Measurements from ENCODE around the gene AOPEP.

DNA sequence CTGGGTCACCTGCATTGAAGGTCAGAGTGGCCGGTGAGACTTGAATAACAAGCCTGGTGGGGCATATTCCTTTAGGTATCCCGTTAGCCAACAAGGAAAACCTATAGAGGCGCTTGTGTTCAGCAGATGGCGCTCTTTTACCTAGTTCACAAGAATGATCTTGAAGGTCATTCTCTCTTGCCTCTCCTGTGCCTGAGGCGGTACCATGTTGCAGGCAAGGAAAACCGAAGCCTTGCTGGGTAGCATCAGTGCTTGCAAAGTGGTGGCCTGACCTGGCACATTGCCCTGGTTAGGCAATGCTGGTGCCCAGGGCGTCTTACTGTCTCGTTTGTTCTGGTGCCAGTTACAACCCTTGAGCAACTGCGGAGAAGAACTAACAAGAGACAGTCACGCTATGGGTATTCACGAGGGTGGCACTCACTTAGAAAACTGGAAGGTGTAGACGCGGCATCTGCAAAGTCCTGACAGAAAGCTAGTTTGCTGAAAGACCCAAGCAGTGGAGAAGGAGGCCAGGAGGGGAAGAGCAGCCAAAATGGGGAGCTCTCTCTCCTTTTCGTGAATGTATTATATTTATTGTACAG lies 56.7 kb downstream of the AOPEP start:
- TF ChIP-seq, protein P1, sequence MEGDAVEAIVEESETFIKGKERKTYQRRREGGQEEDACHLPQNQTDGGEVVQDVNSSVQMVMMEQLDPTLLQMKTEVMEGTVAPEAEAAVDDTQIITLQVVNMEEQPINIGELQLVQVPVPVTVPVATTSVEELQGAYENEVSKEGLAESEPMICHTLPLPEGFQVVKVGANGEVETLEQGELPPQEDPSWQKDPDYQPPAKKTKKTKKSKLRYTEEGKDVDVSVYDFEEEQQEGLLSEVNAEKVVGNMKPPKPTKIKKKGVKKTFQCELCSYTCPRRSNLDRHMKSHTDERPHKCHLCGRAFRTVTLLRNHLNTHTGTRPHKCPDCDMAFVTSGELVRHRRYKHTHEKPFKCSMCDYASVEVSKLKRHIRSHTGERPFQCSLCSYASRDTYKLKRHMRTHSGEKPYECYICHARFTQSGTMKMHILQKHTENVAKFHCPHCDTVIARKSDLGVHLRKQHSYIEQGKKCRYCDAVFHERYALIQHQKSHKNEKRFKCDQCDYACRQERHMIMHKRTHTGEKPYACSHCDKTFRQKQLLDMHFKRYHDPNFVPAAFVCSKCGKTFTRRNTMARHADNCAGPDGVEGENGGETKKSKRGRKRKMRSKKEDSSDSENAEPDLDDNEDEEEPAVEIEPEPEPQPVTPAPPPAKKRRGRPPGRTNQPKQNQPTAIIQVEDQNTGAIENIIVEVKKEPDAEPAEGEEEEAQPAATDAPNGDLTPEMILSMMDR (IDR thresholded peaks at IDR 0.05): peak; percentile 21 to 87 (median 70)
- TF ChIP-seq POLR2A (IDR thresholded peaks at IDR 0.05): peak in 1 of 2 donors; percentile 14

All from thyroid gland (tissue), 4 donors.